Gastrocnemius medialis (tissue), 4 donors: ENCODE measurements around the gene NIT1.

Experiments
- CTCF ChIP-seq, 5 experiments: fragments of 450-650 bp in 3 of 5; fragments of 200-600 bp in 2 of 5; sonication (generic) in 2 of 5; IDR thresholded peaks in 4 of 5; conservative IDR thresholded peaks in 1 of 5; 1 replicate in 4 of 5; 2 replicates in 1 of 5; pipeline ENCODE4 v1.5.1; 2016 to 2019; ENCODE audit warnings: antibody characterized with exemption in 5 of 5, mild to moderate bottlenecking in 3 of 5, moderate library complexity in 3 of 5
- POLR2A ChIP-seq, 2 donors: fragments of 450-650 bp; IDR thresholded peaks; one replicate each; pipeline ENCODE4 v1.6.1; 2017; ENCODE audit warnings: antibody characterized with exemption in 2 of 2, mild to moderate bottlenecking in 2 of 2, moderate library complexity in 2 of 2

GRCh38 chr1:161166669-161167548, 49.0 kb downstream of the NIT1 start:
- TF ChIP-seq CTCF (IDR thresholded peaks at IDR 0.05 in 4 of 5, conservative IDR thresholded peaks at IDR 0.05 in 1 of 5) (no peak), POLR2A (IDR thresholded peaks at IDR 0.05) (no peak)
